Measurements from ENCODE around the gene FAM20A. TPM values are rescaled to one million over a fixed set of nuclear protein-coding genes. Genes with fewer than 3 reads are reported as not detected.

The FAM20A gene
- total RNA-seq, 1 donor from 2014 or later = 0.37 TPM

DNA sequence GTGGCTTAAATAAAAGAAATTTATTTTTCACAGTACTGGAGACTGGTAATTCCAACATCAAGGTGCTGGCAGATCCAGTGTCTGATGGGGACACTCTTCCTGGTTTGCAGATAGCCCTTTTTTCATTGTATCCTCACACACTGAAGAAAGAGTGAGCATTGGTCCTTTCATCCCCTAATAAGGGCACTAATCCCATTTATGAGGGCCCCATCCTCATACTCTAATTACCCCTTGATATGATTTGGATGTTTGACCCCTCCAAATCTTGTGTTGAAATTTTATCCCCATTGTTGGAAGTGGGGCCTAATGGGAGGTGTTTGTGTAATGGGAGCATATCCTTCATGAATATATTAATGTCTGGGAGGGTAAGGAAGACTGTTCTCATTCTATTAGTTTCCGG, 9.4 kb upstream of the FAM20A start:
- DNase-seq (ENCODE audit: low read depth) = no peak

- DNase-seq (ENCODE audit: low read depth) = no peak
These were observed 7.5 kb upstream of the FAM20A start for GRCh38 chr17:68608515-68609130.

DNA sequence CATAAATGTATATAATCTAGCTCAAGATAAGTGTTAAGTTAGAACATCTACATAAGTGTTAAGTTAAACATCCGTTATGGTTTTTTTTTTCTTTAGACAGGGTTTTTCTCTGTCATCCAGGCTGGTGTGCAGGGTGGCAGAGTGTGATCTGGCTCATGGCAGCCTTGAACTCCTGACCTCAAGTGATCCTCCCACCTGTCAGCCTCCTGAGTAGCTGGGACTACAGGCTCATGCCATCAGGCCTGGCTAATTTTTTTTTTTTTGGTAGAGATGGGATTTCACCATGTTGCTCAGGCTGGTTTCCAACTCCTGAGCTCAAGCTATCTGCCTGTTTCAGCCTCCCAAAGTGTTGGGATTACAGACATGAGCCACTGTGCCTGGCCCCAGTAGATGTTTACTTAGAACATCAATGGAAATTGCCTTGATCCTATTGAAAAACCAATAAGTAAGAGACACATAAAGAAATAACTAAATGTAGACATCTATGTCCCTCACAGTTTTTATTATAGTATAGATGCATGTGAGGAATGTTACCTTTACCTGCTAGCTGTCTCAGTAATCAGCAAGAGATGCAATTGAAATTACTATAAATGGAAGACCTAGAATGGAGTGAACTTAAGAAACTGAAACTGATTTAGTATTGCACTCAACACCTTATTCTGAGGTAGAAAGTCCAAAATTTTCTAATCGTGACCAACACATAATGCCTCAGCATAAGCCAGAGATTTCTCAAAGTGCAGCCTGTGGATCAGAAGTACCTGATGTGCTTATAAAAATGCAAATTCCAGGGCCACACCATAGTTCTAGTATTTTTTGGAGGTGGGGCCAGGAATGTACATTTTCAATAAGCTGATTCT, 5.5 kb upstream of the FAM20A start:
- no peak for DNase-seq (ENCODE audit: low read depth)

DNA sequence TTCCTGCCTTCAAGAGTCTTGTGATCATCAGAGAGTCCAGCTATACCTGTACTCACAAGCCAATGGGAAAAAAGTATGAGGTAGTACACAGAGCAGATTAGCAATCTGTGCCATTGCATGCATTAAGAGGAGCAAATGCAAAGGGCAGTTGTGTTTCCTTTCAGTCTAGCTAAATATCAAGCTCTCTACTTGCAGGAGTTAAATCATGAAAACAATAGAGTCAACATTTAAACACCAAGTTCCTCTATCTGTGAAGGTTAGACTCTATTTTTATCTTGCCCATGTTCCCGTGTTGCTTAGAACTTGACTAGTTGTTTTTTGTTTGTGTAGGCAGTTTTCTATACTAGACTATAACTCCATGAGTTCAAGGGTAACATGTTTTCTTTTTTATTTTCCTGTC, 4.7 kb upstream of the FAM20A start:
- DNase-seq (ENCODE audit: low read depth) = no peak

- DNase-seq (ENCODE audit: low read depth) = no peak
These were observed 2.5 kb upstream of the FAM20A start for GRCh38 chr17:68603656-68604055.

GRCh38 chr17:68603027-68603426, 1.9 kb upstream of the FAM20A start:
- DNase-seq (ENCODE audit: low read depth) = no peak

- no peak for DNase-seq (ENCODE audit: low read depth)
These were observed 1.1 kb upstream of the FAM20A start for GRCh38 chr17:68602289-68602688.

GRCh38 chr17:68601565-68602288, 560 bp upstream of the FAM20A start:
- no peak for DNase-seq (ENCODE audit: low read depth)

DNA sequence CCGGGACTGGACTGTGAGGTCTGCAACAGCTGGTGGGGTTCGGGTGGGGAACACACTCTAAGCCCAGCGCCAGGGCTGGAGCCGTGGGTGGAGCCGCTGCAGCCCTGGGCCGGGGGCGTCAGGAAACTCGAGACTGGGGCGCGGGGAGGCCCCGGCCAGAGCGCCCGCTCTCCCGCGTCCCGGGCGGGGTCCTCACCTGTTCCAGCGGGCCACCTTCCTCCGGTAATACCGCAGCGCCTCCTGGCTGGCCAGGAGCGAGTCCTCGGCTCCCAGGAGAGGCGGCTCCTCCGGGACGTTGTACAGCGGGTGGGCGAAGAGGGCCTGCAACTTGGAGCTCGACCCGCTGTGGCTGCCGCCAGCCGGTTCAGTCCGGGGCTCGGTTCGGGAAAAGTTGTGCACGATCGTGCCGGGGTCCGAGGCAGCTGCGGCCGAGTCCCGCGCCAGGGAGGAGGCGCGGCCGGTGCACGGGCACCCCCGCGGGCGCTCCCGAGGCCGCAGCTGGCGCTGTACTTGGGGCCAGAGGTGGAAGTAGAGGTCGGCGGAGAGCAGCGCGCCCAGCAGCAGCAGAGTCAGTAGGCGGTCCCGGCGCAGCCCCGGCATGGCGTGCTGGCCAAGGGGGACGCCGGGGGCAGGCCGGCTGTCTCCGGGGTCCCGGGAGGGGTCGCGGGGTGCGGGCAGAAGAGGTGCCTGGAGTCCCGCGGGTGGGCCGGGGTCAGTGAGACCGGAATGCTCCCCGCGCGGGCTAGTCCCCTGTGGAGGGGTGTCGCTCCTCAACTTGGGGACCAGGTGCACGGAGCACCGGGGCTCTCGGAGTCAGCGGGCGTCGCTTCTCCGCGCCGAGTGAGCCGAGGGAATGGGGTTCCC, 868 bp downstream of the FAM20A start:
- no peak for DNase-seq (ENCODE audit: low read depth)

GRCh38 chr17:68599552-68600066, 1.6 kb downstream of the FAM20A start:
- no peak for DNase-seq (ENCODE audit: low read depth)

- DNase-seq (ENCODE audit: low read depth) = no peak
These were observed 2.1 kb downstream of the FAM20A start for GRCh38 chr17:68599091-68599490.

DNA sequence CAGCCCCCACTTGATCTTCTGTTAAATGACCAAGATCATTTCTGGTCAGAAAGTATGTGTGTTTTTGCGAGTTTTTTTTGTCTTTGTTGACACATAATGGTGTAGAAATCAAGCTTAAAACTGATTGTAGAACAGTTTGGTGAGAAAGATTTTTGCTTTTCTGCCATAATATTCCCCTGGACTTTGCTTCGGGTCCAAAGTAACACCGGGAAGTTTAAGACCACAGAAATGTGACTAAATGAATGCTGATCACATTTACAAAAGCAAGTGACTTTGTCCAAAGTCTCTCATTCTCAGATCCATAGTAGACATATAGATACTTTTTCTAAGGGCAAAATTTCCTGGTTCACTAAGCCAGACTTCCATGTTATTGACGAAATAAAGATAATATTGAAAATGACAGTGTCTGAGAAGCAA, 2.6 kb downstream of the FAM20A start:
- no peak for DNase-seq (ENCODE audit: low read depth)

DNA sequence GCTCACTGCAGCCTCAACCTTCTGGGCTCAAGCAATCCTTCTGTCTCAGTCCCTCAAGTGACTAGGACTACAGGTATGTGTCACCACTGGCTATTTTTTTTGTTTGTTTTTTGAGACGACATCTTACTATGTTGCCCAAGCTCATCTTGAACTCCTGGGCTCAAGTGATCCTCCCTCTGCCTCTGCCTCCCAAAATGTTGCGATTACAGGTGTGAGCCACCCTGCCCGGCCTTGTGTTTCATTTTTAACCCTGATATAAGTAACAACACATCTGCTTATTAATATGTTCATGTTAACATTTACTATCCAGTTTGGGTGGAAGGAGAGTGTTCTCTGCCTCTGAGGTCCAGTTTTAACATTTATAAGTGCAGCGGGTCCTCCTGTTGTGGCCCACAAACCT, 3.1 kb downstream of the FAM20A start:
- no peak for DNase-seq (ENCODE audit: low read depth)

DNA sequence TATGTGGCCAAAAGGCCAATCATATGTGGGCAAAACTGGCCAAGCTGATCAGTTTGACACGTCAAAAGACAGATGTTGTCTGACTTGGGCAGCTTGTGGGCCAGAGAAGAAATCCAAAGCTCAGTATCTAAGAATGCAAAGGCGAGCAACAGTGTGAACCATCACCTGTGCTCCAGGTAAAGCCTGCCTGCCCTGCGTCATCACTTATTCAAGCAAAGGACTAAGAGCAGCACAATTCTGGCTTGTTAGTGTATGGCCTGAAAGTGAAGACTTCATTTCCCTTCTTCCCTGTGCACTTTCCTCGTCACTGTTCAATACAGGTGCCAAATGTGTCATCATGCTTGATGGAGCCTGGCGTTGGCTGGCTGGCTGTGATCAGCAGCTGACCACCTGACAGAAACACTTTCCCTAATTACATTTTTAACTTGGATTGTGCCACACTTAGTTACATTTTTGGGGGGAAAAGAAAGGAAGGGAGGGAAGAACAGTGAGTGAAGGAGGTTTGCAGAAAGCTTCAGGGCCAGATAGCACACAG, 4.7 kb downstream of the FAM20A start:
- DNase-seq (ENCODE audit: low read depth) = no peak

- DNase-seq (ENCODE audit: low read depth) = peak; percentile 28
These were observed 5.2 kb downstream of the FAM20A start for GRCh38 chr17:68595986-68596385.

- DNase-seq (ENCODE audit: low read depth) = peak; percentile 18
These were observed 5.7 kb downstream of the FAM20A start for GRCh38 chr17:68595496-68595895.

DNA sequence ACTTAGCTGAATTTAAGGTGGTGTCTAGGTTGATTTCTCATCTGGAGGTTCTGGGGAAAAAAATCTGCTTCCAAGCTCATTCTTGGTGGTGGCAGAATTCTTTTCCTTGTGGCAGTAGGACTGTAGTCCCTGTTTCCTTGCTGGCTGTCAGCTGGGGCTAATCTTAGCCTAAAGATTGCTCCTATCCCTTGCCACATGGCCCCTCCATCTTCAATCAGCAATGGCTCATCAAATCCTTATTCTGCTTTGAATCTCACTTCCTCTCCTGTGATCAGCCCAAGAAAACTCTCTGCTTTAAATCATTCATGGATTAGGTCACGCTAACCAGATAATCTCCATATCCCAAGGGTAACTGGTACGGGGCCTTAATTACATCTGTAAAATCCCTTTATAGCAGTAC, 6.6 kb downstream of the FAM20A start:
- no peak for DNase-seq (ENCODE audit: low read depth)

- peak; percentile 13 for DNase-seq (ENCODE audit: low read depth)
These were observed 8.2 kb downstream of the FAM20A start for GRCh38 chr17:68592682-68593641.

DNA sequence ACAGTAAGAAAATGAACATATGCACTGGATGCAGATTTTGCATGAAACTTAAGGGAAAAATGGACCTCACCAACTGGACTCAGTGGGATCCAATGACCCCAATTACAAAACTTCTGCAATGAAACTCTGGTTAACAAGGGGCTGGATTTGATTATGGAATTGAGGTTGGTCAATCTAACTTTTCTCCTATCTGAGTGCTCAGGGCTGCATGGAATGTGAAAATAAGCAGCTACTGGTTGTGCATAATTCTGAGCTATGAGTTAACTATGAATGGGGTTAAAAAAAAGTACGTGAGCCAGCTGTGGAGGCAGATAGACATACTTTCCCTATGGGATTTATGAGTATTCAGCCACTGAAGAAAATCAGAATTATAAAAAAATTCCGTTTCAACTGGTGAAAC, 9.2 kb downstream of the FAM20A start:
- DNase-seq (ENCODE audit: low read depth) = no peak

GRCh38 chr17:68591583-68591982, 9.6 kb downstream of the FAM20A start:
- DNase-seq (ENCODE audit: low read depth) = no peak
